Nephron (organoid): ENCODE data around the gene EGR4.

Experiments
- H3K27ac Mint-ChIP-seq, 3 experiments: 2 replicates each; pipeline ENCODE4 v1.8.0; 2020; ENCODE audit warnings: mixed read lengths in 3 of 3, mild to moderate bottlenecking in 2 of 3, moderate library complexity in 1 of 3
- H3K27me3 Mint-ChIP-seq: 2 replicates; pipeline ENCODE4 v1.8.0; 2021; ENCODE audit warnings: low read depth, mild to moderate bottlenecking, moderate library complexity, mixed read lengths
- H3K36me3 Mint-ChIP-seq: 2 replicates; pipeline ENCODE4 v1.8.0; 2020; ENCODE audit warnings: low read depth, mixed read lengths
- H3K4me1 Mint-ChIP-seq: 2 replicates; pipeline ENCODE4 v1.8.0; 2020; ENCODE audit warnings: mixed read lengths
- H3K4me3 Mint-ChIP-seq, 3 experiments: 2 replicates each; pipeline ENCODE4 v1.8.0; 2020; ENCODE audit warnings: mild to moderate bottlenecking in 3 of 3, mixed read lengths in 3 of 3, moderate library complexity in 2 of 3
- H3K9me3 Mint-ChIP-seq: 2 replicates; pipeline ENCODE4 v1.8.0; 2020; ENCODE audit warnings: mixed read lengths
- CTCF ChIP-seq, 3 experiments: fragments of 200-600 bp; sonication (generic); IDR thresholded peaks; one replicate each; pipeline ENCODE4 v1.5.0; 2021; ENCODE audit warnings: antibody characterized with exemption in 3 of 3; ENCODE audit not compliant: unreplicated experiment in 3 of 3

Gene EGR4

DNA sequence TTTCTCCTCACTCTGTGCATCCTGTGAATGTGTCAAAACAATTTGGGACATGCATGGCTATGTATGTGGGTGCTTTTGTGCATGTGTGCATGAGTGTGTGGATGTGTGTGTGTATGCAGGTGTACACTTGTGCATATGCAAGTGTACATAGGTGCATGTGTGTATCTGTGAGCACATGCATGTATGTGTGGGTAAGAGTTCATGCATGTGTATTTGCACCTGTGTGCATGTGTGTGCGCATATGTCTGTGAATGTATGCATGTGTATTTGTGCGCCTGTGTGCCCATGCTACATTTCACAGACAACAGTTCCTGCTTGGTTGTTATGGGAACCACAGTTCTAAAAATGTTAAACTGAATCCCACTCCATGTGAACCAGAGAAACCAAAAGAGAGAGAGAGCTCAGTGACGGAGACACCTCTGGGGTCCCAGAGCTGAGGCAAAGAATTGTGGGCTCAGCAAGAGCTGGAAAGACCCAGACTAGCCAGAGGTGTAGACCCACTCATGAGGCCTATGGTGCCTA, 7.2 kb downstream of the EGR4 start:
- H3K4me1 Mint-ChIP-seq, result peaks cover 3% of the 10 kb centered on the region
- no peak overlapping the region for H3K27ac Mint-ChIP-seq
- peak overlapping the region; percentile 62 to 71 (median 70) for H3K4me3 Mint-ChIP-seq
- H3K36me3 Mint-ChIP-seq, result no peaks in the 10 kb centered on the region
- H3K9me3 Mint-ChIP-seq, result no peaks in the 10 kb centered on the region
- no peak for TF ChIP-seq CTCF (IDR thresholded peaks at IDR 0.05; ENCODE audit: unreplicated experiment in 3 of 3)
- peaks cover 80% of the 10 kb centered on the region for H3K27me3 Mint-ChIP-seq

- Mint-ChIP-seq H3K4me1 (no peaks in the 10 kb centered on the region), H3K36me3 (no peaks in the 10 kb centered on the region), H3K9me3 (no peaks in the 10 kb centered on the region), H3K4me3 (peak overlapping the region; percentile 62 to 71 (median 70)), H3K27me3 (peaks cover 71% of the 10 kb centered on the region), H3K27ac (no peak overlapping the region)
- no peak for TF ChIP-seq CTCF (IDR thresholded peaks at IDR 0.05; ENCODE audit: unreplicated experiment in 3 of 3)
Measured at GRCh38 chr2:73285159-73285739, 8.1 kb downstream of the EGR4 start.

- Mint-ChIP-seq H3K4me1 (no peaks in the 10 kb centered on the region), H3K36me3 (no peaks in the 10 kb centered on the region), H3K9me3 (no peaks in the 10 kb centered on the region), H3K27me3 (peaks cover 64% of the 10 kb centered on the region), H3K27ac (no peak within 1 kb of the TSS), H3K4me3 (peak within 1 kb of the TSS; percentile 77 to 86 (median 82))
- TF ChIP-seq CTCF (IDR thresholded peaks at IDR 0.05; ENCODE audit: unreplicated experiment in 3 of 3), result no peak
Measured at GRCh38 chr2:73284296-73285158, 8.8 kb downstream of the EGR4 start, which contains the start of gene FBXO41. FBXO41 (minus strand) TSS chr2:73284478; CDS start chr2:73269630, 14,848 bp downstream.

- Mint-ChIP-seq H3K4me1 (no peaks in the 10 kb centered on the region), H3K36me3 (no peaks in the 10 kb centered on the region), H3K27me3 (peaks cover 61% of the 10 kb centered on the region), H3K9me3 (no peaks in the 10 kb centered on the region), H3K4me3 (peak overlapping the region; percentile 77 to 86 (median 82)), H3K27ac (no peak overlapping the region)
- TF ChIP-seq CTCF (IDR thresholded peaks at IDR 0.05; ENCODE audit: unreplicated experiment in 3 of 3), result no peak
Measured at GRCh38 chr2:73283545-73284295, 9.6 kb downstream of the EGR4 start.

DNA sequence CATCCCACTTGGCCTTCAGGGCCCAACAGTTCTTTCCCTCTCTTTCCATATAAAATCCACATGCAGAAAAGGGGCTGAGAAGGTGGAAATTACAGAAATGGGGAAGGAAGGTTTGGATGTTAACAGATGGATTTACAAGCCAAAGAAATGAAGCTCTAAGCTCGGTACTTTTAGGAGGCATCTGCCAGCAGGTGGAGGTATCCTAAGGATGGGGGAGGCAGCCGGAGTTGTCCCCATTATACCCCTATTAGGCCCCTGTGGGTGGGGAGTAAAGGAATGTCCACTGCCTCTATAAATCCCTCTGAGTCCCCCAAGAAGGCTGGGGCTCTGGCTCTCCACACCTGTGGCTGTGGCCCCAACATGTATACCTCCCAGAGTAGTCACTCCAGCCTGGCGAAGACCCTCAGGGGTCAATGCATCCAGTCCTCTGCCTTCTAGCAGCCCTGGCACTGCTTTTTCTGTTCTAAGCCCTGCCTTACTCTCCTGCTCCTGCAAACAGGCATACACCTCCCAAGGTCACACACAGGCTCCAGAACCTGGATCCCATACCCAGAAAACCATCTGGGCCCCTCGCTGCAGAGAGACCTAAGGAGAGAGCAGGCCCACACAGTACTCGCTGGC, 10.3 kb downstream of the EGR4 start:
- peak overlapping the region; percentile 77 to 86 (median 82) for H3K4me3 Mint-ChIP-seq
- no peak overlapping the region for H3K27ac Mint-ChIP-seq
- no peaks in the 10 kb centered on the region for H3K4me1 Mint-ChIP-seq

More for the DNA sequence above, 10.3 kb downstream of the EGR4 start:
- Mint-ChIP-seq H3K9me3 (no peaks in the 10 kb centered on the region), H3K36me3 (no peaks in the 10 kb centered on the region), H3K27me3 (peaks cover 54% of the 10 kb centered on the region)
- TF ChIP-seq CTCF (IDR thresholded peaks at IDR 0.05; ENCODE audit: unreplicated experiment in 3 of 3), result no peak
